ENCODE measurements around the gene DCAF7. TPM values are rescaled to one million over a fixed set of nuclear protein-coding genes. Genes with fewer than 3 reads are reported as not detected.

The DCAF7 gene
- total and polyA plus RNA-seq, 2 donors from 2014 or later: 19.9 to 81.0 TPM

DNA sequence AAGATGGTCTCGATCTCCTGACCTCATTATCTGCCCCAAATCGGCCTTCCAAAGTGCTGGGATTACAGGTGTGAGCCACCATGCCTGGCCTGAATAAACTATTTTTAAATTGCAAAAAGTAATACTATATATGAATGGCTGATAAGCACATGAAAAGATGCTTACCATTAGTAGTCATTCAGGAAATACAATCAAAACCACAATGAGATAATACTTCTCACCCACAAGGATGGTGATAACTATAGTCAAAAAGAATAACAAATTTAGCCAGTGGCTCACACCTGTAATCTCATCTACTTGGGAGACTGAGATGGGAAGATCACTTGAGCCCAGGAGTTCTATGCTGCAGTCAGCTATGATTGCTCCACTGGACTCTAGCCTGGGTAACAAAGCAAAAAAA, 48.0 kb downstream of the DCAF7 start:
- no peak for TF ChIP-seq CTCF (IDR thresholded peaks at IDR 0.05; ENCODE audit: borderline replicate concordance, extremely low read depth, insufficient read depth)
- H3K4me1 ChIP-seq (ENCODE audit: control insufficient read depth in 2 of 3, insufficient read depth in 2 of 3, low read depth in 1 of 3, low read length in 3 of 3): peaks cover 0 to 10% (median 0%) of the 10 kb centered on the region in 3 donors
- intact Hi-C loops (cut with DNase I): no loop called here
- no peaks in the 10 kb centered on the region for H3K9me3 ChIP-seq (ENCODE audit: control insufficient read depth in 2 of 3, insufficient read depth in 1 of 3, low read length in 3 of 3)
- no peak overlapping the region for H3K27ac ChIP-seq (ENCODE audit: low read depth in 2 of 2, low read length in 2 of 2)
- FAIRE-seq: no peak
- no peak overlapping the region for H3K4me3 ChIP-seq (ENCODE audit: low read length in 3 of 3)
- no peak for DNase-seq
- no peak overlapping the region for H3K9ac ChIP-seq (ENCODE audit: low read length in 3 of 3)
- H3K36me3 ChIP-seq (ENCODE audit: control insufficient read depth in 2 of 3, insufficient read depth in 3 of 3, low read length in 3 of 3): peaks cover 0 to 3% (median 0%) of the 10 kb centered on the region in 3 donors
- H3K27me3 ChIP-seq (ENCODE audit: control insufficient read depth, insufficient read depth, low read length): no peaks in the 10 kb centered on the region

DNA sequence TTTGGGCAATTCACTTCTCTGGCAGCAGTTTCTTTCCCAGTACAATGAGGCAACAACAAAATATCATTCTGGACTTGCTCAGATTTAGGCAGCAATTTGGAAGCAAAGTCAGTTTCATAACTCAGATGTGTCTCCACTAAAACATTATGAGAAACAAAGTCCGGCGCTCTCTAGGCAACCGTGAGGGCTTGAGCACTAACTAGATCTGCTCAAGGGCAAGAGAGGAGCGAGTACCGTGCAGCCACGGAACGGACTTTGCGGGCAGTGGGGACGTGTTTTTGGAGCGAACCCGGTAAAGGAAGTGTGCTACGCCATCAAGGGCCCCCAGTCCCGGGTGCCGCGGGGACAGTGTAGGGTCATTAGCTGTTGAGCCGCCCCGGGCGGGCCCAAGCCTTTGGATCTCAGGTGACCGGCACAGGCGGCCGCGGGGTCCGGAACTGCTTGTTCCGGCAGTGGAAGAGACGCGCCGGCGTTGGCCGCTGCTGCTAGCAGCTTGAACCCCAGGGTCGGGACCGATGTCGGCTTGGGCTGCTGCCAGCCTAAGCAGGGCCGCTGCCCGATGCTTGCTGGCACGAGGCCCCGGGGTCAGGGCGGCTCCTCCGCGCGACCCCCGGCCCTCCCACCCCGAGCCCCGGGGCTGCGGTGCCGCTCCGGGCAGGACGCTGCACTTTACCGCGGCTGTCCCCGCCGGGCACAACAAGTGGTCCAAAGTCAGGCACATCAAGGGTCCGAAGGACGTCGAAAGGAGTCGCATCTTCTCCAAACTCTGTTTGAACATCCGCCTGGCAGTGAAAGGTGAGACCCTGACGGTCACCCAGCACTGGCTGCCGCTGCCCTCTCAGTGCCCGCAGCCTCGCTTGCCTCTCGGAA, 50.5 kb downstream of the DCAF7 start, which contains the start of gene TACO1:
TACO1 (plus strand) TSS at position 327 of the 870 bp plus-strand sequence; CDS start at position 516, 189 bp downstream.
- peak; percentile 82 to 91 (median 84) for DNase-seq

DNA sequence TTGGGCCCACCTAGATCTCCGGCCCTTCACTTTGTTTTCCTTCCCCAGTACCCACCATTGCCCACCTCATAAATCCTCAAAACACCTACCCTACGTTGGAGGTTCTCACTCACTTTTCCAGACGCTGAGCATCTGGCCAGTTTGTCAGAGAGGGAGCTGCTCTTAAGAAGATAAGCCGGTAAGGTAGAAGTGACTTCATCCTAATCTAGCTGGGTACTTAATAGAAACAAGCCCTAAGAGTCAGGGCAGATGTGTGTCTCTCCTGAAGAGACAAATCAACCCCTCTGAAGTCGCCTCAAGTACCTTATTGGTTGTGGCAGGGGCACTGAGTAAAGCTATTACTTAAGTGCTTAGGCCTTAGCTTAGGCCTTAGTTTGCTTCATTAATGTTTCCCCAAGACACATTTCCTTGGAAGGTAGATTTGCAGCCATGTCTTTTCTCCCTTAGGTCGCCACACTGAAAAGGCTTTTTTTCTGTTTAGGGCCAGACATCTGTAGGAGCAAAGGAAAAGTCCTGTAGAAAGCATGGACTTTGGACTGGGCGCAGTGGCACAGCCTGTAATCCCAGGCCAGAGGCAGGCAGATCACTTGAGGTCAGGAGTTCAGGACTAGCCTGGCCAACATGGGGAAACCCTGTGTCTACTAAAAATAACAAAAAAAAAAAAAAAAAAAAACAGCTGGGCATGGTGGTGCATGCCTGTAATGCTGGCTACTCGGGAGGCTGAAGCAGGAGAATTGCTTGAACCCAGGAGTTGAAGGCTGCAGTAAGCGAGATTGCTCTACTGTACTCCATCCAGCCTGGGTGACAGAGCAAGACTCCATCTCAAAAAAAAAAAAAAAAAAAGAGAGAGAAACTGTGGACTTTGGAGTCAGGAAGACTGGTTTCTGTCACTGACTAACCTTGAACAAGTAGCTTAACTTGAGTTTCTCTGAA, 51.4 kb downstream of the DCAF7 start:
- intact Hi-C loops (cut with DNase I): no loop called here
- no peaks in the 10 kb centered on the region for H3K27me3 ChIP-seq (ENCODE audit: control insufficient read depth, insufficient read depth, low read length)
- H3K27ac ChIP-seq (ENCODE audit: low read depth in 2 of 2, low read length in 2 of 2): peak overlapping the region; percentile 63 to 83
- H3K4me1 ChIP-seq (ENCODE audit: control insufficient read depth in 2 of 3, insufficient read depth in 2 of 3, low read depth in 1 of 3, low read length in 3 of 3): peaks cover 0 to 10% (median 0%) of the 10 kb centered on the region in 3 donors
- H3K9me3 ChIP-seq (ENCODE audit: control insufficient read depth in 2 of 3, insufficient read depth in 1 of 3, low read length in 3 of 3): no peaks in the 10 kb centered on the region
- peak overlapping the region; percentile 37 to 95 (median 76) for H3K9ac ChIP-seq (ENCODE audit: low read length in 3 of 3)
- FAIRE-seq: no peak
- H3K36me3 ChIP-seq (ENCODE audit: control insufficient read depth in 2 of 3, insufficient read depth in 3 of 3, low read length in 3 of 3): peaks cover 0 to 18% (median 17%) of the 10 kb centered on the region in 3 donors
- DNase-seq: no peak
- peak overlapping the region; percentile 76 to 89 (median 86) for H3K4me3 ChIP-seq (ENCODE audit: low read length in 3 of 3)
- no peak for TF ChIP-seq CTCF (IDR thresholded peaks at IDR 0.05; ENCODE audit: borderline replicate concordance, extremely low read depth, insufficient read depth)

More for the DNA sequence above, 50.5 kb downstream of the DCAF7 start, which contains the start of gene TACO1:
- Histone ChIP-seq H3K4me1 (ENCODE audit: control insufficient read depth in 2 of 3, insufficient read depth in 2 of 3, low read depth in 1 of 3, low read length in 3 of 3) (peaks cover 0 to 10% (median 0%) of the 10 kb centered on the region in 3 donors), H3K4me3 (ENCODE audit: low read length in 3 of 3) (peak within 1 kb of the TSS; percentile 76 to 89 (median 86)), H3K9ac (ENCODE audit: low read length in 3 of 3) (peak within 1 kb of the TSS; percentile 41 to 95 (median 76)), H3K9me3 (ENCODE audit: control insufficient read depth in 2 of 3, insufficient read depth in 1 of 3, low read length in 3 of 3) (no peaks in the 10 kb centered on the region), H3K27ac (ENCODE audit: low read depth in 2 of 2, low read length in 2 of 2) (peak within 1 kb of the TSS; percentile 63 to 83), H3K36me3 (ENCODE audit: control insufficient read depth in 2 of 3, insufficient read depth in 3 of 3, low read length in 3 of 3) (peaks cover 0 to 13% (median 9%) of the 10 kb centered on the region in 3 donors), H3K27me3 (ENCODE audit: control insufficient read depth, insufficient read depth, low read length) (no peaks in the 10 kb centered on the region)
- peak; percentile 0 for TF ChIP-seq CTCF (IDR thresholded peaks at IDR 0.05; ENCODE audit: borderline replicate concordance, extremely low read depth, insufficient read depth)
- intact Hi-C loops (cut with DNase I): no loop called here
- no peak for FAIRE-seq

Data from kidney (tissue), 14 donors.